Measurements from ENCODE around the gene USP48. TPM values are rescaled to one million over a fixed set of nuclear protein-coding genes. Genes with fewer than 3 reads are reported as not detected.

USP48 gene
- total and polyA plus RNA-seq, 10 of the 15 experiments (the other 5 are each of a cell fraction or from before 2014, with no cell fraction given): 21.2 to 115 (median 75.5) TPM

DNA sequence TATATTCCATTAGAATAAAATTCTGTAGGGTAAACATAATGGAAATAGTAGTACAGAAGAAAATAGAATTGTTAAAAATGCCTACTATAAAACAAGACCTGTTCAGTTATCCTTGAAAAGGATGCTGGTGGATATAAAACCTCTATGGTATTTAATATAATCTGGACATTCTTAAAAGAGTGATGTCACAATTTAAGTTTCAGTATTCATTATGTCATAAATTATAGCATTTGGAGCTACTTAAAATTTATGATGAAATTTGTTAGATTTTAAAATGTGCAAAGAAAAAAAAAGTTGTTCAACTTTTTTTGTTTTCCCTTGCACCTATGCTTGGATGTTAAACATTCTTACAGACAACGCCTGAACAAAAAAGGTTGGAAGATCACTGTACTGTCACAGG lies 50.3 kb downstream of the USP48 start:
- CTCF ChIA-PET: no interaction called here
- Histone ChIP-seq H3K4me2 (ENCODE audit: control insufficient read depth, insufficient read depth) (no peak overlapping the region), H2AFZ (ENCODE audit: control insufficient read depth, low read depth, low read length) (no peak overlapping the region), H4K20me1 (ENCODE audit: control insufficient read depth, insufficient read depth) (no peaks in the 10 kb centered on the region), H3K36me3 (ENCODE audit: control insufficient read depth in 2 of 2, insufficient read depth in 2 of 2, low read length in 1 of 2) (peaks cover 16 to 47% of the 10 kb centered on the region in 2 experiments), H3K9ac (ENCODE audit: control insufficient read depth, insufficient read depth, low read length) (no peak overlapping the region), H3K4me1 (ENCODE audit: control insufficient read depth, insufficient read depth, low read length) (no peaks in the 10 kb centered on the region), H3K9me3 (replicated peaks; ENCODE audit: control insufficient read depth, insufficient read depth, low read length) (no peaks in the 10 kb centered on the region), H3K27ac (ENCODE audit: control insufficient read depth, insufficient read depth) (no peak overlapping the region), H3K79me2 (ENCODE audit: control insufficient read depth, insufficient read depth, low read length) (no peaks in the 10 kb centered on the region), H3K4me3 (no peak overlapping the region), H3K27me3 (replicated peaks in 1 of 2; ENCODE audit: control insufficient read depth in 2 of 2, insufficient read depth in 2 of 2, low read length in 1 of 2) (no peaks in the 10 kb centered on the region)
- no peak for DNase-seq (ENCODE audit: low read depth, low spot score)
- RAD21 ChIA-PET (ENCODE audit: unreplicated experiment): interaction anchor here (1.2 kb wide), 1 partner anchor 29 kb away, joined by 5 read pairs; no protein-coding TSS in a partner anchor
- TF ChIP-seq SREBF2 (IDR thresholded peaks at IDR 0.05; ENCODE audit: low read length): no peak
- 0 out of 2 replicates have a peak, but pooled peaks have one; percentile 21 for TF ChIP-seq ATF7 (IDR thresholded peaks at IDR 0.05; ENCODE audit: low read depth)
- intact Hi-C loops (cut with micrococcal nuclease; ENCODE audit: unreplicated experiment): no loop called here
- ATAC-seq: no peak
- POLR2A ChIA-PET: no interaction called here
- SMC1A ChIA-PET (ENCODE audit: uncharacterized antibody, unreplicated experiment): interaction anchor here (2.9 kb wide), 1 partner anchor 49 kb away, joined by 13 read pairs; no protein-coding TSS in a partner anchor
- BruUV-seq (replicated peaks): no TSS peak
- no peak for FAIRE-seq
- in situ Hi-C loops (cut with MboI): no loop called here
- WGBS (ENCODE audit: insufficient coverage, insufficient replicate concordance, low lambda C conversion rate, missing lambda C conversion rate): 0% methylated on average over 1 of the region's 1 CpG

DNA sequence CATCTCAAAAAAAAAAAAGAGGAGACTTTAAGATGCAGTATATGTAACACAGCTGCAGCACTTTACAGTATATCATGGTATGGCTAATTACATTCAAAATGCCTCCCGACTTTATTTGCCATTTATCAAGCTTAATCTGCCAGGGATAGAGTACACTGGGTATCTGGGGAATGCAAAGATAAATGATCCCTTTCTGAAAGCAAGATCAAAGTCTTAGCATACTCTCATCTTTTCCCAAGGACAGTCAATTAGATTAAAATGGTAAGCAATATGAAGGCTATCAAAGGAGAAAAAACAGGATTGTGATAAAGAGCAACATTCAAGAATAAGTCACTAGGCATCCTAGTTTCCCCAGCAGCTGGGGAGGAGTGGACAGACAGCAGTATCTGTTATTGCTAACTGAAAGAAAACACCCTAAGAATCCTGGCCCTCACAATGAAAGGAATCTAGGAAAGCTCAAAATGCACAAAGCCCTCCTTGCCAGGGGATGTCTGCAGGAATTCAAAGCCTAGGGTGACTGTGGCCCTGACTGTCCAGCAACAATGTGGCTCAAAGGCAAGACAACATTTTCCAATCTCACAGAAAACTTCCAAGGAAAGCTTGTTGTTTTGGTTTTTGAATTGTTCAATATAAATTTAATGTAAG lies 57.1 kb downstream of the USP48 start:
- Histone ChIP-seq H2AFZ (ENCODE audit: control insufficient read depth, low read depth, low read length) (no peak overlapping the region), H3K9me3 (replicated peaks; ENCODE audit: control insufficient read depth, insufficient read depth, low read length) (no peaks in the 10 kb centered on the region), H3K36me3 (ENCODE audit: control insufficient read depth in 2 of 2, insufficient read depth in 2 of 2, low read length in 1 of 2) (peaks cover 9 to 41% of the 10 kb centered on the region in 2 experiments), H3K27ac (ENCODE audit: control insufficient read depth, insufficient read depth) (no peak overlapping the region), H3K27me3 (replicated peaks in 1 of 2; ENCODE audit: control insufficient read depth in 2 of 2, insufficient read depth in 2 of 2, low read length in 1 of 2) (no peaks in the 10 kb centered on the region), H3K4me1 (ENCODE audit: control insufficient read depth, insufficient read depth, low read length) (no peaks in the 10 kb centered on the region), H3K4me3 (no peak overlapping the region), H3K79me2 (ENCODE audit: control insufficient read depth, insufficient read depth, low read length) (peaks cover 1% of the 10 kb centered on the region; the same call in 1 of the 2 replicates), H3K9ac (ENCODE audit: control insufficient read depth, insufficient read depth, low read length) (no peak overlapping the region), H4K20me1 (ENCODE audit: control insufficient read depth, insufficient read depth) (no peaks in the 10 kb centered on the region), H3K4me2 (ENCODE audit: control insufficient read depth, insufficient read depth) (no peak overlapping the region)
- BruUV-seq (replicated peaks): no TSS peak
- in situ Hi-C loops (cut with MboI): no loop called here
- ChIA-PET SMC1A (ENCODE audit: uncharacterized antibody, unreplicated experiment) (interaction anchor here (1.0 to 1.5 kb wide), 4 partner anchors 9 to 35 kb away, joined by 3 to 7 read pairs (median 4); no protein-coding TSS in a partner anchor), CTCF (interaction anchor here (0.7 to 1.7 kb wide), 3 partner anchors 56 to 157 kb away, joined by 3 read pairs; no protein-coding TSS in a partner anchor), RAD21 (ENCODE audit: unreplicated experiment) (interaction anchor here (1.0 kb wide), 1 partner anchor 56 kb away, joined by 3 read pairs; no protein-coding TSS in a partner anchor), POLR2A (interaction anchor here (0.6 kb wide), 2 partner anchors 61 to 725 kb away, joined by 3 to 4 read pairs; no protein-coding TSS in a partner anchor)
- DNase-seq (ENCODE audit: low read depth, low spot score): no peak
- TF ChIP-seq, protein P1, sequence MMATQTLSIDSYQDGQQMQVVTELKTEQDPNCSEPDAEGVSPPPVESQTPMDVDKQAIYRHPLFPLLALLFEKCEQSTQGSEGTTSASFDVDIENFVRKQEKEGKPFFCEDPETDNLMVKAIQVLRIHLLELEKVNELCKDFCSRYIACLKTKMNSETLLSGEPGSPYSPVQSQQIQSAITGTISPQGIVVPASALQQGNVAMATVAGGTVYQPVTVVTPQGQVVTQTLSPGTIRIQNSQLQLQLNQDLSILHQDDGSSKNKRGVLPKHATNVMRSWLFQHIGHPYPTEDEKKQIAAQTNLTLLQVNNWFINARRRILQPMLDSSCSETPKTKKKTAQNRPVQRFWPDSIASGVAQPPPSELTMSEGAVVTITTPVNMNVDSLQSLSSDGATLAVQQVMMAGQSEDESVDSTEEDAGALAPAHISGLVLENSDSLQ (IDR thresholded peaks at IDR 0.05): no peak
- WGBS (ENCODE audit: insufficient coverage, insufficient replicate concordance, low lambda C conversion rate, missing lambda C conversion rate): 95% methylated on average over 1 of the region's 1 CpG
- no peak for FAIRE-seq
- ATAC-seq: no peak
- intact Hi-C loops (cut with micrococcal nuclease; ENCODE audit: unreplicated experiment): no loop called here

Data from GM12878 (cell line).